AG04449 (cell line): ENCODE measurements around the gene TRAPPC5.

Experiments used
- CTCF ChIA-PET: fragments of 350-600 bp; formaldehyde crosslinking; extraction: SDS; loops from one replicate; lab custom pipeline; 2021; ENCODE audit warnings: antibody characterized with exemption; lab: Yijun Ruan, JAX
- POLR2A ChIA-PET: fragments of 400-600, 350-600 bp; formaldehyde crosslinking; extraction: SDS; loops from one replicate; lab custom pipeline; 2020; ENCODE audit warnings: antibody characterized with exemption, inconsistent platforms; lab: Yijun Ruan, JAX
- DNase-seq: peaks from one replicate; pipeline ENCODE4 v3.0.0-alpha.2; 2010; ENCODE audit warnings: low read depth, low spot score
- H3K4me3 ChIP-seq: 2 replicates; pipeline ENCODE4 v1.5.1; 2011; ENCODE audit warnings: low read depth, mild to moderate bottlenecking, control low read depth, low read length
- CTCF ChIP-seq: IDR thresholded peaks from one replicate; pipeline ENCODE4 v1.5.1; 2011; ENCODE audit warnings: mild to moderate bottlenecking, moderate library complexity, low read length, control low read depth, inconsistent platforms; ENCODE audit not compliant: insufficient read depth; ENCODE audit errors: missing control alignments

TRAPPC5 gene

GRCh38 chr19:7680606-7681339 lies at the start of gene TRAPPC5:
Gene TRAPPC5, plus strand, starts transcription at chr19:7680833. Its CDS starts 1,421 bp downstream, at chr19:7682254.
- CTCF ChIA-PET, result interaction anchor here (0.6 to 3.0 kb wide), 75 partner anchors 9 to 612 kb away, joined by 3 to 59 read pairs (median 4); partner anchors contain the start of genes CAMSAP3, CD209, FCER2 and PCP2
- DNase-seq, result no peak
- POLR2A ChIA-PET, result no interaction called here
- TF ChIP-seq CTCF, result peak; percentile 67
- peak within 1 kb of the TSS; percentile 95 for H3K4me3 ChIP-seq

- POLR2A ChIA-PET, result no interaction called here
- CTCF ChIA-PET, result interaction anchor here (2.4 to 3.6 kb wide), 2 partner anchors 21 to 168 kb away, joined by 12 to 18 read pairs; no protein-coding TSS in a partner anchor
- no peak for DNase-seq
- TF ChIP-seq CTCF, result no peak
- no peak overlapping the region for H3K4me3 ChIP-seq
These were observed 49.1 kb upstream of the TRAPPC5 start for GRCh38 chr19:7631577-7631976.

GRCh38 chr19:7632340-7633203 lies 48.1 kb upstream of the TRAPPC5 start:
- TF ChIP-seq CTCF, result no peak
- DNase-seq, result no peak
- ChIA-PET POLR2A (no interaction called here), CTCF (interaction anchor here (1.3 kb wide), 1 partner anchor 20 kb away, joined by 5 read pairs; no protein-coding TSS in a partner anchor)
- H3K4me3 ChIP-seq, result no peak overlapping the region

GRCh38 chr19:7633698-7634097 lies 46.9 kb upstream of the TRAPPC5 start, which contains the start of gene PCP2:
Gene PCP2, minus strand, starts transcription at chr19:7633719. Its CDS starts 262 bp downstream, at chr19:7633457.
- CTCF ChIA-PET, result interaction anchor here (0.8 to 1.3 kb wide), 2 partner anchors 18 to 47 kb away, joined by 3 to 5 read pairs; partner anchors contain the start of gene TRAPPC5
- no peak within 1 kb of the TSS for H3K4me3 ChIP-seq
- no peak for TF ChIP-seq CTCF
- DNase-seq, result no peak
- POLR2A ChIA-PET, result no interaction called here

- CTCF ChIA-PET, result interaction anchor here (1.2 to 2.1 kb wide), 2 partner anchors 16 to 45 kb away, joined by 4 to 9 read pairs; partner anchors contain the start of gene TRAPPC5
- no peak for TF ChIP-seq CTCF
- POLR2A ChIA-PET, result no interaction called here
These were observed 45.0 kb upstream of the TRAPPC5 start for GRCh38 chr19:7635670-7636069.

More at GRCh38 chr19:7635670-7636069, 45.0 kb upstream of the TRAPPC5 start:
- no peak overlapping the region for H3K4me3 ChIP-seq
- no peak for DNase-seq
